GM12892 (cell line): ENCODE measurements around the gene NFKB1.

Experiments used
- POLR2A ChIP-seq: IDR thresholded peaks from 2 replicates; pipeline ENCODE4 v1.6.1; 2011; ENCODE audit warnings: low read depth, low read length, control low read depth
- POLR2AphosphoS5 ChIP-seq: IDR thresholded peaks from 2 replicates; pipeline ENCODE4 v1.6.1; 2011; ENCODE audit warnings: low read depth, low read length, control low read depth
- TAF1 ChIP-seq: IDR thresholded peaks from 2 replicates; pipeline ENCODE4 v1.6.1; 2011; ENCODE audit warnings: low read depth, mild to moderate bottlenecking, control low read depth, low read length, borderline replicate concordance

GRCh38 chr4:102530986-102531385, 29.8 kb downstream of the NFKB1 start:
- TF ChIP-seq POLR2A (no peak), TAF1 (no peak), POLR2AphosphoS5 (no peak)
